Psoas muscle (tissue), 8 donors: Measurements from ENCODE around the gene ZXDB. TPM values are rescaled to one million over a fixed set of nuclear protein-coding genes. Genes with fewer than 3 reads are reported as not detected.
"Not testable (repeated sequence)": the region's sequence is repeated elsewhere in the genome, so short reads cannot be mapped to it uniquely, and the experiment has no call there.

Source experiments
- ATAC-seq, 4 donors: fragments of 200-7000 bp; cut with Tn5 transposase; one replicate each; pipeline ENCODE4 v1.9.1; 2020; ENCODE audit warnings: moderate library complexity in 3 of 4, mild to moderate bottlenecking in 2 of 4
- DNase-seq, 2 donors: peaks; one replicate each; pipeline ENCODE4 v3.0.0-alpha.2; 2020
- H3K27ac ChIP-seq: fragments of 200-600 bp; one replicate; pipeline ENCODE4 v1.8.0; 2022
- H3K27me3 ChIP-seq, 3 donors: fragments of 200-600 bp in 1 of 3; one replicate each; pipeline versions ENCODE4 v1.6.1 to v1.8.0; 2013 to 2022; ENCODE audit warnings: low read length in 2 of 3, mild to moderate bottlenecking in 2 of 3, moderate library complexity in 1 of 3; ENCODE audit not compliant: insufficient read depth in 3 of 3
- H3K36me3 ChIP-seq, 2 donors: fragments of 200-600 bp in 1 of 2; one replicate each; pipeline versions ENCODE4 v1.6.1 to v1.8.0; 2013 to 2022; ENCODE audit warnings: low read depth in 1 of 2, mild to moderate bottlenecking in 1 of 2, moderate library complexity in 1 of 2; ENCODE audit not compliant: insufficient read depth in 1 of 2
- H3K4me1 ChIP-seq: fragments of 200-600 bp; one replicate; pipeline ENCODE4 v1.8.0; 2022
- H3K4me3 ChIP-seq: fragments of 200-600 bp; one replicate; pipeline ENCODE4 v1.8.0; 2022; ENCODE audit warnings: mild to moderate bottlenecking
- H3K9me3 ChIP-seq: fragments of 200-600 bp; one replicate; pipeline ENCODE4 v1.8.0; 2022
- CTCF ChIP-seq: fragments of 200-600 bp; IDR thresholded peaks from one replicate; pipeline ENCODE4 v1.8.0; 2022; ENCODE audit warnings: antibody characterized with exemption
- WGBS, 3 donors: extraction: QIAGEN DNeasy Blood & Tissue Kit; methylation state at CpG; one replicate each; pipeline versions ENCODE4 v1.1.6 to v1.1.7; 2013; 5-methylcytosine and 5-hydroxymethylcytosine counted together
- intact Hi-C, 2 donors: fragments of 100-400 bp; cut with DNase I; formaldehyde crosslinking; loops; one replicate each; pipeline versions ENCODE4 v1.11.0 to v1.14.2; 2022
- polyA plus RNA-seq, 3 donors: library from polyadenylated mRNA; stranded (reverse); fragments of 200-250 nt; gene quantifications; one replicate each; pipeline ENCODE4 v1.2.3, GENCODE V29; 2013
- total RNA-seq, 4 donors: library from RNA; stranded (reverse); fragmentation: NEBNext Ultra II Directional in 2 of 4; extraction: Animal tissue kit (Norgen Biotek cat#: 25700) in 2 of 4; gene quantifications; one replicate each; pipeline versions ENCODE4 v1.2.1 to v1.2.4, GENCODE V29; 2021 to 2023
- donor health status: healthy with polysubstance abuse.
- donor health status: DM: no; HTN: no; CAD: no; lungs with moderate emphysema.
- donor health status: Bipolar disorder and iron deficiency.
- donor health status: healthy.
- donor health status: DM: yes; HTN: yes; CAD: no.
- donor health status: DM: no; HTN: no; CAD: no.
- donor health status: DM: no; HTN: no; CAD: no.
- donor health status: DM: yes; HTN: yes; CAD: no.

The ZXDB gene
- total and polyA plus RNA-seq, 7 donors: 1.7 to 8.2 (median 4.8) TPM

- Histone ChIP-seq H3K9me3 (no peaks in the 10 kb centered on the region), H3K4me1 (no peaks in the 10 kb centered on the region), H3K27ac (no peak overlapping the region), H3K36me3 (no peaks in the 10 kb centered on the region), H3K4me3 (no peak overlapping the region), H3K27me3 (no peaks in the 10 kb centered on the region)
- TF ChIP-seq CTCF: no peak
- WGBS, 3 donors: 49 to 57% (median 53%) methylated on average over 5 of the region's 5 CpGs
- no peak for DNase-seq
- intact Hi-C loops: loop anchor here in 1 of 2 donors (10.0 kb wide), 1 partner anchor 341 kb away; no protein-coding TSS in a partner anchor
- ATAC-seq: peak in 1 of 4 donors; percentile 20
Measured at GRCh38 chrX:57583477-57583876, 8.3 kb upstream of the ZXDB start.

GRCh38 chrX:57586360-57586759 is 5.5 kb upstream of the ZXDB start:
- intact Hi-C loops: loop anchor here in 1 of 2 donors (10.0 kb wide), 1 partner anchor 338 kb away; no protein-coding TSS in a partner anchor
- 67 to 77% (median 77%) methylated on average over 4 of the region's 4 CpGs for WGBS, 3 donors

GRCh38 chrX:57587062-57587461 is 4.7 kb upstream of the ZXDB start:
- Histone ChIP-seq H3K27me3 (peaks cover 0 to 7% (median 0%) of the 10 kb centered on the region in 3 donors), H3K36me3 (no peaks in the 10 kb centered on the region), H3K9me3 (no peaks in the 10 kb centered on the region), H3K27ac (no peak overlapping the region), H3K4me1 (no peaks in the 10 kb centered on the region), H3K4me3 (no peak overlapping the region)
- 62 to 89% (median 87%) methylated on average over 2 of the region's 2 CpGs for WGBS, 3 donors
- no peak for DNase-seq
- intact Hi-C loops: loop anchor here in 1 of 2 donors (10.0 kb wide), 1 partner anchor 338 kb away; no protein-coding TSS in a partner anchor
- ATAC-seq: no peak
- no peak for TF ChIP-seq CTCF

More at GRCh38 chrX:57586360-57586759, 5.5 kb upstream of the ZXDB start:
- ATAC-seq: no peak
- Histone ChIP-seq H3K36me3 (no peaks in the 10 kb centered on the region), H3K4me3 (no peak overlapping the region), H3K27me3 (peaks cover 0 to 7% (median 0%) of the 10 kb centered on the region in 3 donors), H3K9me3 (no peaks in the 10 kb centered on the region), H3K4me1 (no peaks in the 10 kb centered on the region), H3K27ac (no peak overlapping the region)
- no peak for TF ChIP-seq CTCF
- DNase-seq: no peak

GRCh38 chrX:57587607-57588006 is 4.2 kb upstream of the ZXDB start:
- no peaks in the 10 kb centered on the region for H3K36me3 ChIP-seq
- no peaks in the 10 kb centered on the region for H3K4me1 ChIP-seq
- DNase-seq (no peak), ATAC-seq (no peak)
- no peak overlapping the region for H3K4me3 ChIP-seq
- TF ChIP-seq CTCF: no peak
- no peak overlapping the region for H3K27ac ChIP-seq
- peaks cover 0 to 7% (median 0%) of the 10 kb centered on the region in 3 donors for H3K27me3 ChIP-seq
- no peaks in the 10 kb centered on the region for H3K9me3 ChIP-seq
- intact Hi-C loops: loop anchor here in 1 of 2 donors (10.0 kb wide), 1 partner anchor 337 kb away; no protein-coding TSS in a partner anchor
- 72 to 96% (median 90%) methylated on average over 2 of the region's 2 CpGs for WGBS, 3 donors

GRCh38 chrX:57592160-57592893 is 516 bp downstream of the ZXDB start:
- intact Hi-C loops: loop anchor here in 1 of 2 donors (10.0 kb wide), 1 partner anchor 312 kb away; no protein-coding TSS in a partner anchor
- 0 to 28% (median 1%) methylated on average over 4 to 70 of the region's 84 CpGs for WGBS, 3 donors

DNA sequence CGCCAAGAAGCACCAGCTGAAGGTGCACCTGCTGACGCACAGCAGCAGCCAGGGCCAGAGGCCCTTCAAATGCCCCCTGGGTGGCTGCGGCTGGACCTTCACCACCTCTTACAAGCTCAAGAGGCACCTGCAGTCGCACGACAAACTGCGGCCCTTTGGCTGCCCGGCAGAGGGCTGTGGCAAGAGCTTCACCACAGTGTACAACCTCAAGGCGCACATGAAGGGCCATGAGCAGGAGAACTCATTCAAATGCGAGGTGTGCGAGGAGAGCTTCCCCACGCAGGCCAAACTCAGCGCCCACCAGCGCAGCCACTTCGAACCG is 1.0 kb downstream of the ZXDB start:
- intact Hi-C loops: loop anchor here in 1 of 2 donors (10.0 kb wide), 1 partner anchor 312 kb away; no protein-coding TSS in a partner anchor
- Histone ChIP-seq H3K27ac (peak overlapping the region; percentile 89), H3K4me3 (peak overlapping the region; percentile 72), H3K4me1 (peaks cover 21% of the 10 kb centered on the region)
- DNase-seq, H3K27me3 ChIP-seq, H3K9me3 ChIP-seq, H3K36me3 ChIP-seq: not testable (repeated sequence)
- ATAC-seq: peak in 3 of 4 donors; percentile 65 to 75 (median 67)
- 13 to 41% (median 14%) methylated on average over 9 to 14 of the region's 15 CpGs for WGBS, 3 donors

More at GRCh38 chrX:57592160-57592893, 516 bp downstream of the ZXDB start:
- Histone ChIP-seq H3K27ac (peak overlapping the region; percentile 89), H3K4me1 (peaks cover 17% of the 10 kb centered on the region), H3K4me3 (peak overlapping the region; percentile 72)
- DNase-seq: peak; percentile 42 to 70
- not testable (repeated sequence) for H3K36me3 ChIP-seq, H3K27me3 ChIP-seq, H3K9me3 ChIP-seq
- ATAC-seq: peak; percentile 90 to 92 (median 90)
